CD4-positive, alpha-beta T cell (primary cell): ENCODE measurements around the gene C2orf42. TPM values are rescaled to one million over a fixed set of nuclear protein-coding genes. Genes with fewer than 3 reads are reported as not detected.
A peak's percentile ranks its signal among the peaks of the same experiment; 100 is the strongest.

Experiments used
- ATAC-seq: fragments of 200-7000 bp; cut with Tn5 transposase; one replicate; pipeline ENCODE4 v1.10.0; 2022; ENCODE audit warnings: mild to moderate bottlenecking; ENCODE audit not compliant: poor library complexity
- CTCF ChIA-PET: fragments of 350-600 bp; sonication (Branson Sonifier 250); formaldehyde crosslinking; loops from one replicate; lab custom pipeline; 2021; ENCODE audit warnings: antibody characterized with exemption, inconsistent platforms; lab: Charles Lee
- POLR2A ChIA-PET: fragments of 350-600 bp; sonication (Branson Sonifier 250); formaldehyde crosslinking; loops from one replicate; lab custom pipeline; 2021; ENCODE audit warnings: antibody characterized with exemption, inconsistent platforms; lab: Charles Lee
- DNase-seq, 14 experiments: peaks; one replicate each; pipeline ENCODE4 v3.0.0-alpha.2; 2013 to 2020; ENCODE audit warnings: mixed read lengths in 2 of 14
- H3K27ac ChIP-seq, 2 donors: one replicate each; pipeline versions ENCODE4 v1.5.1 to v1.7.0; 2013; ENCODE audit warnings: low read length in 2 of 2, low read depth in 1 of 2, mild to moderate bottlenecking in 1 of 2
- H3K27me3 ChIP-seq, 2 experiments: 1 replicate in 1 of 2; 2 replicates in 1 of 2; pipeline versions ENCODE4 v1.6.1 to v1.7.0; 2013; ENCODE audit warnings: low read length in 2 of 2, control low read depth in 1 of 2, mild to moderate bottlenecking in 1 of 2, moderate library complexity in 1 of 2; ENCODE audit not compliant: insufficient read depth in 2 of 2, control insufficient read depth in 1 of 2
- H3K36me3 ChIP-seq: one replicate; pipeline ENCODE4 v1.6.1; 2013; ENCODE audit warnings: low read length, control low read depth; ENCODE audit not compliant: insufficient read depth
- H3K4me1 ChIP-seq: one replicate; pipeline ENCODE4 v1.6.1; 2013; ENCODE audit warnings: low read length, control low read depth; ENCODE audit not compliant: insufficient read depth
- H3K4me3 ChIP-seq: one replicate; pipeline ENCODE4 v1.5.1; 2013; ENCODE audit warnings: mild to moderate bottlenecking, low read length, moderate library complexity
- H3K9me3 ChIP-seq, 2 experiments: 1 replicate in 1 of 2; 2 replicates in 1 of 2; pipeline versions ENCODE4 v1.6.1 to v1.7.0; 2013; ENCODE audit warnings: low read length in 2 of 2, mild to moderate bottlenecking in 2 of 2, control low read depth in 1 of 2, moderate library complexity in 1 of 2; ENCODE audit not compliant: control insufficient read depth in 1 of 2, insufficient read depth in 1 of 2
- H3K27ac Mint-ChIP-seq: one replicate; pipeline ENCODE4 v1.8.0; 2020; ENCODE audit warnings: mixed read lengths
- H3K27me3 Mint-ChIP-seq: one replicate; pipeline ENCODE4 v1.8.0; 2021; ENCODE audit warnings: mixed read lengths
- H3K36me3 Mint-ChIP-seq: one replicate; pipeline ENCODE4 v1.8.0; 2021; ENCODE audit warnings: low read depth, mixed read lengths
- H3K4me1 Mint-ChIP-seq: one replicate; pipeline ENCODE4 v1.8.0; 2021; ENCODE audit warnings: low read depth, mixed read lengths
- H3K4me3 Mint-ChIP-seq: one replicate; pipeline ENCODE4 v1.8.0; 2020; ENCODE audit warnings: mild to moderate bottlenecking, mixed read lengths
- H3K9me3 Mint-ChIP-seq: one replicate; pipeline ENCODE4 v1.8.0; 2020; ENCODE audit warnings: mixed read lengths
- intact Hi-C, 2 experiments: fragments of 100-400 bp; cut with DNase I in 1 of 2; cut with micrococcal nuclease in 1 of 2; formaldehyde crosslinking; loops; one replicate each; pipeline versions ENCODE4 v1.15.1 to v1.9.0; 2023 to 2025; cut with DNase I, micrococcal nuclease
- total RNA-seq, 174 experiments: library from RNA in 2 of 174; stranded (reverse) in 2 of 174; gene quantifications; one replicate each; pipeline ENCODE4 v1.2.3 and lab custom pipeline; 2021 to 2026
- TF ChIP-seq, protein P1 (sequence below): fragments of 200-600 bp; IDR thresholded peaks from one replicate; pipeline ENCODE4 v1.8.0; 2022; ENCODE audit warnings: antibody characterized with exemption, mild to moderate bottlenecking

C2orf42 gene
- total RNA-seq, 2 experiments from 2014 or later, result 16.9 to 18.4 TPM

DNA sequence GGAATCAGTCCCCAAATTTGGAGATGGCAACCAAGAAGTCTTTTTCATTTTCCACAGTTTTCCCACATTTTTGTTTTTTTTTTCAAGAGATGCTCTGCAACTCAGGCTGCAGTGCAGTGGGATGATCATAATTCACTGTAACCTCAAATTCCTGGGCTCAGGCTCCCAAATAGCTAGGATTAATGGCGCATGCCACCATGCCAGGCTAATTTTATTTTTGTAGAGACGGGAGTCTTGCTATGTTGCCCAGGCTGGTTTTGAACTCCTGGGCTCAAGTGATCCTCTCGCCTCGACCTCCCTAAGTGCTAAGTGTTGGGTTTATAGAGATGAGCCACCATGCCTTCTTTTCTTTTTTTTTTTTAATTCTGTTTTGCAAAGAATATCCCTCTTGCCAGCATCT lies 68.3 kb downstream of the C2orf42 start:
- intact Hi-C loops, result loop anchor here in 1 of 2 experiments (1.0 kb wide), 1 partner anchor 32 kb away; no protein-coding TSS in a partner anchor
- TF ChIP-seq, protein P1, sequence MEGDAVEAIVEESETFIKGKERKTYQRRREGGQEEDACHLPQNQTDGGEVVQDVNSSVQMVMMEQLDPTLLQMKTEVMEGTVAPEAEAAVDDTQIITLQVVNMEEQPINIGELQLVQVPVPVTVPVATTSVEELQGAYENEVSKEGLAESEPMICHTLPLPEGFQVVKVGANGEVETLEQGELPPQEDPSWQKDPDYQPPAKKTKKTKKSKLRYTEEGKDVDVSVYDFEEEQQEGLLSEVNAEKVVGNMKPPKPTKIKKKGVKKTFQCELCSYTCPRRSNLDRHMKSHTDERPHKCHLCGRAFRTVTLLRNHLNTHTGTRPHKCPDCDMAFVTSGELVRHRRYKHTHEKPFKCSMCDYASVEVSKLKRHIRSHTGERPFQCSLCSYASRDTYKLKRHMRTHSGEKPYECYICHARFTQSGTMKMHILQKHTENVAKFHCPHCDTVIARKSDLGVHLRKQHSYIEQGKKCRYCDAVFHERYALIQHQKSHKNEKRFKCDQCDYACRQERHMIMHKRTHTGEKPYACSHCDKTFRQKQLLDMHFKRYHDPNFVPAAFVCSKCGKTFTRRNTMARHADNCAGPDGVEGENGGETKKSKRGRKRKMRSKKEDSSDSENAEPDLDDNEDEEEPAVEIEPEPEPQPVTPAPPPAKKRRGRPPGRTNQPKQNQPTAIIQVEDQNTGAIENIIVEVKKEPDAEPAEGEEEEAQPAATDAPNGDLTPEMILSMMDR, result no peak
- Mint-ChIP-seq H3K36me3 (peaks cover 14% of the 10 kb centered on the region), H3K27ac (peak overlapping the region; percentile 99), H3K9me3 (no peaks in the 10 kb centered on the region), H3K27me3 (no peaks in the 10 kb centered on the region), H3K4me1 (peaks cover 79% of the 10 kb centered on the region), H3K4me3 (peak overlapping the region; percentile 87)
- no peaks in the 10 kb centered on the region for H3K9me3 ChIP-seq
- no peak overlapping the region for H3K4me3 ChIP-seq
- ATAC-seq (no peak), DNase-seq (no peak)
- ChIA-PET POLR2A (interaction anchor here (1.1 to 9.1 kb wide), 7 partner anchors 11 to 208 kb away, joined by 3 to 657 read pairs (median 44); partner anchors contain the start of genes MXD1 and PCBP1), CTCF (interaction anchor here (0.6 to 2.2 kb wide), 7 partner anchors 10 to 52 kb away, joined by 3 to 6 read pairs (median 4); no protein-coding TSS in a partner anchor)
- H3K27ac ChIP-seq, result no peak overlapping the region
- peaks cover 66% of the 10 kb centered on the region for H3K4me1 ChIP-seq
- H3K27me3 ChIP-seq, result no peaks in the 10 kb centered on the region
- H3K36me3 ChIP-seq, result no peaks in the 10 kb centered on the region

DNA sequence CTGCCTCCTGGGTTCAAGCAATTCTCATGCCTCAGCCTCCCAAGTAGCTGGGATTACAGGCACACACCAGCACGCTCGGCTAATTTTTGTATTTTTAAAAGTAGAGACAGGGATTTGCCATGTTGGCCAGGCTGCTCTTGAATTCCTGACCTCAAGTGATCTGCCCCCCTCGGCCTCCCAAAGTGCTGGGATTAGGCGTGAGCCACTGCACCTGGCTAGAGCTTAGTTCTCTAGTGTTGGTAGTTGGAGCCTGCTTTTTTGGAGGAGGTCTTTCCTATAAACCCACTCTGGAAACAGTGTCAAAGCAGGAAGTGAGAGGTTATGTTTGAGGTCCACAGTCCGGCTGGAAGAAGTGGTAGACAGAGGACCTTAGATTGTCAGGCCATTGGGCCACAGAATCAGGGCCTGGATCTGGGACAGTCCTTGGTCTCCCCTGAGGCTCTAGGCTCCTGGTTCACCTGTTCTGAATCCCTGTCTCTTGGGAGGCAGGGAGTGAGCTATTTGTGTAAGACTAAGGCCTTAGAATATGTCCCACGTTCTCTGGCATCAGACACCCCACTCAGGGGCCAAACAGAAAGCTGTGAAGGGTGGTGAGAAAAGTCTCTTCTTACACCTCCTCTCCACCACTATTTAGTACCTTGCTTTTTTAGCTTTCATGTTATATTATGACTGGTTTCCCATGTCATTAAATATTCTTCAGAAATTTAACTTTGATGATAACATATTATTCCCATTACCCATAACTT lies 69.0 kb downstream of the C2orf42 start:
- Histone ChIP-seq H3K9me3 (no peaks in the 10 kb centered on the region), H3K4me3 (no peak overlapping the region), H3K27me3 (no peaks in the 10 kb centered on the region), H3K27ac (no peak overlapping the region), H3K4me1 (peaks cover 59% of the 10 kb centered on the region), H3K36me3 (no peaks in the 10 kb centered on the region)
- H3K36me3 Mint-ChIP-seq, result peaks cover 14% of the 10 kb centered on the region
- peaks cover 80% of the 10 kb centered on the region for H3K4me1 Mint-ChIP-seq
- no peaks in the 10 kb centered on the region for H3K27me3 Mint-ChIP-seq
- H3K4me3 Mint-ChIP-seq, result peak overlapping the region; percentile 52
- peak overlapping the region; percentile 99 for H3K27ac Mint-ChIP-seq
- intact Hi-C loops, result loop anchor here in 1 of 2 experiments (1.0 kb wide), 1 partner anchor 31 kb away; no protein-coding TSS in a partner anchor
- CTCF ChIA-PET, result interaction anchor here (1.1 to 2.2 kb wide), 5 partner anchors 9 to 30 kb away, joined by 4 to 6 read pairs (median 5); no protein-coding TSS in a partner anchor
- H3K9me3 Mint-ChIP-seq, result no peaks in the 10 kb centered on the region
- ATAC-seq (no peak), DNase-seq (no peak)
- TF ChIP-seq, protein P1, result no peak
- POLR2A ChIA-PET, result interaction anchor here (1.1 to 9.1 kb wide), 6 partner anchors 12 to 33 kb away, joined by 7 to 657 read pairs (median 91); partner anchors contain the start of gene PCBP1

DNA sequence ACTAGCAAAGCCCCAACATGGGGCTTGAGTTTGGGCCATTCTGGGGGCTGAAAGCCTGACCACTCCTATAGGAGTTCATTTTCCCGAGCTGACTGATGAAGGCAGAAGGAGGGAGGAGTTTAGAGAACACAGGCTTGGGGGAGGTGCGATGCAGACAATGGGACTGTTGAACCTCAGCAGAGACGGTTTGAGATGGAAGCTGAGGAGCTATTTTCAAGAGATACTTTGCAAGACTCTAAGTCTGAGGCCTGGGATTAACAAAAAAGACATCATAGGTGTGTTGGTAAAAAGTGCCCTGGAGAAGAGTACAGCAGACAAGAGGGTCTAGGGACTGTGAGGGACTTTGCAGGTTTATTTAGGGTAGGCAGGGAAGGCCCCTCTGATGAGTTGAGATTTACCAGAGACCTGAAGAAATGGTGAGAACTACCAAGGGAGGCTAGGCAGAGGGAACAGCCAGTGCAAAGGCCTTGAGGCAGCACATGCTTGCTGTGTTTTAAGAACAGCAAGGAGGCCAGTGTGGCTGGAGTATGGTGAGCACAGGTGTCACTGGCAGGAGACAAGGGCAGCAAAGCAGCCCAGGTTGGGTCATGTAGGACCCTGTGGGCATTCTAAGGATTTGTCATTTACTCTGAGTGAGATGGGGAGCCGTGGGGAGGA lies 71.9 kb downstream of the C2orf42 start:
- ATAC-seq (no peak), DNase-seq (no peak)
- Histone ChIP-seq H3K4me1 (peaks cover 47% of the 10 kb centered on the region), H3K27ac (peak overlapping the region in 1 of 2 donors; percentile 13), H3K36me3 (no peaks in the 10 kb centered on the region), H3K4me3 (no peak overlapping the region), H3K9me3 (no peaks in the 10 kb centered on the region), H3K27me3 (no peaks in the 10 kb centered on the region)
- Mint-ChIP-seq H3K27me3 (no peaks in the 10 kb centered on the region), H3K36me3 (peaks cover 3% of the 10 kb centered on the region), H3K4me1 (peaks cover 69% of the 10 kb centered on the region), H3K27ac (peak overlapping the region; percentile 71), H3K9me3 (no peaks in the 10 kb centered on the region), H3K4me3 (peak overlapping the region; percentile 14)
- intact Hi-C loops, result no loop called here
- TF ChIP-seq, protein P1, result no peak
- CTCF ChIA-PET, result no interaction called here
- POLR2A ChIA-PET, result interaction anchor here (0.7 to 5.0 kb wide), 5 partner anchors 11 to 32 kb away, joined by 3 to 40 read pairs (median 3); partner anchors contain the start of gene PCBP1
